DLD1 (cell line): ENCODE data around the gene RBMS1.

Experiments
- in situ Hi-C: cut with HindIII; loops from 2 replicates; pipeline ENCODE4 v1.10.0; 2017; ENCODE audit warnings: low sequenced_read_pairs

RBMS1 gene

GRCh38 chr2:160365716-160366367, 127.8 kb downstream of the RBMS1 start:
- in situ Hi-C loops: no loop called here

GRCh38 chr2:160364364-160364763, 129.2 kb downstream of the RBMS1 start:
- in situ Hi-C loops: loop anchor here (5.0 kb wide), 1 partner anchor 57 kb away; no protein-coding TSS in a partner anchor

GRCh38 chr2:160363961-160364360, 129.6 kb downstream of the RBMS1 start:
- in situ Hi-C loops: loop anchor here (5.0 kb wide), 1 partner anchor 57 kb away; no protein-coding TSS in a partner anchor

GRCh38 chr2:160363055-160363454, 130.6 kb downstream of the RBMS1 start:
- in situ Hi-C loops: loop anchor here (5.0 kb wide), 1 partner anchor 56 kb away; no protein-coding TSS in a partner anchor

- in situ Hi-C loops: loop anchor here (5.0 kb wide), 1 partner anchor 55 kb away; no protein-coding TSS in a partner anchor
Measured at GRCh38 chr2:160362541-160362940, 131.1 kb downstream of the RBMS1 start.

- in situ Hi-C loops: loop anchor here (5.0 kb wide), 1 partner anchor 55 kb away; no protein-coding TSS in a partner anchor
Measured at GRCh38 chr2:160362018-160362417, 131.6 kb downstream of the RBMS1 start.

- in situ Hi-C loops: loop anchor here (5.0 kb wide), 1 partner anchor 53 kb away; no protein-coding TSS in a partner anchor
Measured at GRCh38 chr2:160360089-160360757, 133.4 kb downstream of the RBMS1 start.

GRCh38 chr2:160358046-160358445, 135.6 kb downstream of the RBMS1 start:
- in situ Hi-C loops: no loop called here

- in situ Hi-C loops: no loop called here
Measured at GRCh38 chr2:160356485-160356884, 137.1 kb downstream of the RBMS1 start.

- in situ Hi-C loops: no loop called here
Measured at GRCh38 chr2:160355080-160355479, 138.5 kb downstream of the RBMS1 start.

GRCh38 chr2:160354677-160355076, 138.9 kb downstream of the RBMS1 start:
- in situ Hi-C loops: no loop called here

GRCh38 chr2:160353813-160354212, 139.8 kb downstream of the RBMS1 start:
- in situ Hi-C loops: no loop called here

GRCh38 chr2:160353166-160353565, 140.4 kb downstream of the RBMS1 start:
- in situ Hi-C loops: no loop called here

GRCh38 chr2:160352500-160352899, 141.1 kb downstream of the RBMS1 start:
- in situ Hi-C loops: no loop called here

GRCh38 chr2:160351956-160352355, 141.7 kb downstream of the RBMS1 start:
- in situ Hi-C loops: no loop called here

- in situ Hi-C loops: no loop called here
Measured at GRCh38 chr2:160349306-160349705, 144.3 kb downstream of the RBMS1 start.

- in situ Hi-C loops: no loop called here
Measured at GRCh38 chr2:160347269-160347863, 146.2 kb downstream of the RBMS1 start.

GRCh38 chr2:160345071-160345764, 148.4 kb downstream of the RBMS1 start:
- in situ Hi-C loops: no loop called here

- in situ Hi-C loops: no loop called here
Measured at GRCh38 chr2:160343404-160343803, 150.2 kb downstream of the RBMS1 start.

GRCh38 chr2:160339726-160340125, 153.9 kb downstream of the RBMS1 start:
- in situ Hi-C loops: no loop called here
